Kidney (tissue), 14 donors: Measurements from ENCODE around the gene PTPA. TPM values are rescaled to one million over a fixed set of nuclear protein-coding genes. Genes with fewer than 3 reads are reported as not detected.

Experiments
- DNase-seq, 5 donors: peaks; one replicate each; pipeline ENCODE4 v3.0.0-alpha.2; 2013 to 2020
- FAIRE-seq: peaks from 2 replicates; lab custom pipeline; 2012; peaks lifted over from hg19 to GRCh38; lab: Jason Lieb, UNC
- H3K27ac ChIP-seq, 2 donors: one replicate each; pipeline ENCODE4 v1.7.0; 2013; ENCODE audit warnings: low read depth in 2 of 2, low read length in 2 of 2, inconsistent platforms in 1 of 2
- H3K27me3 ChIP-seq: one replicate; pipeline ENCODE4 v1.7.1; 2013; ENCODE audit warnings: low read length, inconsistent platforms; ENCODE audit not compliant: control insufficient read depth, insufficient read depth
- H3K36me3 ChIP-seq, 3 donors: one replicate each; pipeline versions ENCODE4 v1.7.0 to v1.7.1; 2013; ENCODE audit warnings: low read length in 3 of 3, control low read depth in 1 of 3, inconsistent platforms in 1 of 3; ENCODE audit not compliant: insufficient read depth in 3 of 3, control insufficient read depth in 2 of 3
- H3K4me1 ChIP-seq, 3 donors: one replicate each; pipeline versions ENCODE4 v1.7.0 to v1.7.1; 2013; ENCODE audit warnings: low read length in 3 of 3, inconsistent platforms in 1 of 3, low read depth in 1 of 3; ENCODE audit not compliant: control insufficient read depth in 2 of 3, insufficient read depth in 2 of 3
- H3K4me3 ChIP-seq, 3 donors: one replicate each; pipeline versions ENCODE4 v1.7.0 to v1.8.1; 2013; ENCODE audit warnings: low read length in 3 of 3, control low read depth in 1 of 3, inconsistent platforms in 1 of 3
- H3K9ac ChIP-seq, 3 donors: one replicate each; pipeline versions ENCODE4 v1.7.0 to v1.7.1; 2013; ENCODE audit warnings: low read length in 3 of 3, control low read depth in 1 of 3, inconsistent platforms in 1 of 3
- H3K9me3 ChIP-seq, 3 donors: one replicate each; pipeline versions ENCODE4 v1.7.0 to v1.7.1; 2013; ENCODE audit warnings: low read length in 3 of 3, control low read depth in 1 of 3, inconsistent platforms in 1 of 3; ENCODE audit not compliant: control insufficient read depth in 2 of 3, insufficient read depth in 1 of 3
- intact Hi-C: fragments of 100-400 bp; cut with DNase I; formaldehyde crosslinking; loops from one replicate; pipeline ENCODE4 v1.11.1; 2022
- polyA plus RNA-seq: library from polyadenylated mRNA; stranded (reverse); fragments of 350-450 nt; fragmentation: Illumina TruSeq; extraction: RNeasy Lipid Tissue Mini Kit (QIAGEN cat#74804); gene quantifications from one replicate; pipeline ENCODE4 v1.2.3, GENCODE V29; 2014; ENCODE audit warnings: low read depth, low replicate concordance; ENCODE audit not compliant: insufficient read depth
- total RNA-seq: library from RNA; stranded (reverse); fragmentation: NEBNext Ultra II Directional; extraction: Animal tissue kit (Norgen Biotek cat#: 25700); gene quantifications from one replicate; pipeline ENCODE4 v1.2.1, GENCODE V29; 2021
- TF ChIP-seq, protein P1 (sequence below): IDR thresholded peaks from 3 replicates; pipeline ENCODE4 v1.5.1; 2012; ENCODE audit warnings: mild to moderate bottlenecking, moderate library complexity, borderline replicate concordance; ENCODE audit not compliant: insufficient read depth; ENCODE audit errors: extremely low read depth
- donor health status: control.
- donor health status: control.
- donor health status: control.
- donor health status: control.
- donor health status: control.
- donor health status: DM: yes; HTN: yes; CAD: no.
- donor health status: Normal renal cell carcinoma (clear cell type).

Gene PTPA
- total and polyA plus RNA-seq, 2 donors from 2014 or later: 161 to 164 TPM

DNA sequence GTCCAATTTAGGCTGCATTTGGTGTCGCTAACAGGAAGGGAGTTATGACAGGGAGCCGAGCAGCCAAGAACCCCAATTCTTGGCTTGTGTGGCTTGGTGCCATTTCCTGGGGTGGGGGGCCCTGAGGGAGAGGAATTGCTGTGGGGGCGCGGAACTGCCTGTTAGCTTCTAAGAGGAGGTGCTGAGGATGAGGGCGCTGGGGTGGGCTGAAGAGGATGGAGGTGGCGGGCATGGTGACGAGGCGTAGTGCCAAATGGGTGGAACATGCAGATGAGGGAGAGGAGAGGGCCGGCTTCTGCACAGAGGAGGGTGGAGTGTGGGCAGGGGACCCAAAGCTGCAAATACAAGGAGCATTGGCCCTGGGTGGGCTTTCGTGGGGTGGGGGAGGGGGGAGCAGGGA lies 38.9 kb downstream of the PTPA start:
- DNase-seq (no peak), FAIRE-seq (no peak)
- no peaks in the 10 kb centered on the region for H3K9me3 ChIP-seq

DNA sequence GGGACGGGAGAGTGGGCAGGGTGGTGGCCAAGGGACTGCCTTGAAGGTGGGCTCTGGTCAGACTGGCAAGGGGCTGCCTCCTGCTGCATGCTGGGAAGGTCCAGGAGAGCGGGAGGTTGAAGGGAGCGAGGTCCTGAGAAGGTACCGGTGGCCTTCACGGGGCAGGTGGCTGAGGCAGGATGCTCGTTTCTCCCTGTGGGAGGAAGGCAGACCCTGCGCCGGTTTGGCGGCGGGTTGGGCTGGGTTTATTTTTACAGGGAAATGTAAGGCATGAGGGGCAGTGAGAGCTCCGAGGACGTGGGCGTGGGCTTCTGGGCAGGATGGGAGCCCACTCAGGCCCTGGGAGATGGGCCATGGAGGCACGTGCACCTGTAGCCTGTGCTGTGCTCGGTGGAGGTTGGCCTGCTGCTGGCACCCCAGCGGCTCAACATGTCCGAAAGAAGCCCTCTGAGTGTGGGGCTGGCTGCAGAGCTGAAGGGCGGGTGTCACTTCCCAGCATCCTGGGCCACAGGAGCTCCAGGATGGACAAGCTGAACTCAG lies 39.5 kb downstream of the PTPA start:
- Histone ChIP-seq H3K9ac (no peak overlapping the region), H3K4me1 (peaks cover 0 to 11% (median 10%) of the 10 kb centered on the region in 3 donors), H3K4me3 (no peak overlapping the region), H3K27ac (no peak overlapping the region), H3K9me3 (no peaks in the 10 kb centered on the region), H3K27me3 (no peaks in the 10 kb centered on the region), H3K36me3 (peaks cover 0 to 5% (median 0%) of the 10 kb centered on the region in 3 donors)
- intact Hi-C loops: no loop called here
- TF ChIP-seq, protein P1, sequence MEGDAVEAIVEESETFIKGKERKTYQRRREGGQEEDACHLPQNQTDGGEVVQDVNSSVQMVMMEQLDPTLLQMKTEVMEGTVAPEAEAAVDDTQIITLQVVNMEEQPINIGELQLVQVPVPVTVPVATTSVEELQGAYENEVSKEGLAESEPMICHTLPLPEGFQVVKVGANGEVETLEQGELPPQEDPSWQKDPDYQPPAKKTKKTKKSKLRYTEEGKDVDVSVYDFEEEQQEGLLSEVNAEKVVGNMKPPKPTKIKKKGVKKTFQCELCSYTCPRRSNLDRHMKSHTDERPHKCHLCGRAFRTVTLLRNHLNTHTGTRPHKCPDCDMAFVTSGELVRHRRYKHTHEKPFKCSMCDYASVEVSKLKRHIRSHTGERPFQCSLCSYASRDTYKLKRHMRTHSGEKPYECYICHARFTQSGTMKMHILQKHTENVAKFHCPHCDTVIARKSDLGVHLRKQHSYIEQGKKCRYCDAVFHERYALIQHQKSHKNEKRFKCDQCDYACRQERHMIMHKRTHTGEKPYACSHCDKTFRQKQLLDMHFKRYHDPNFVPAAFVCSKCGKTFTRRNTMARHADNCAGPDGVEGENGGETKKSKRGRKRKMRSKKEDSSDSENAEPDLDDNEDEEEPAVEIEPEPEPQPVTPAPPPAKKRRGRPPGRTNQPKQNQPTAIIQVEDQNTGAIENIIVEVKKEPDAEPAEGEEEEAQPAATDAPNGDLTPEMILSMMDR: no peak
- DNase-seq (no peak), FAIRE-seq (no peak)

More for the DNA sequence above, 38.9 kb downstream of the PTPA start:
- no peak overlapping the region for H3K27ac ChIP-seq
- H3K27me3 ChIP-seq: no peaks in the 10 kb centered on the region
- H3K4me1 ChIP-seq: peaks cover 0 to 17% (median 16%) of the 10 kb centered on the region in 3 donors
- H3K4me3 ChIP-seq: no peak overlapping the region
- intact Hi-C loops: no loop called here
- TF ChIP-seq, protein P1: no peak
- peaks cover 0 to 5% (median 0%) of the 10 kb centered on the region in 3 donors for H3K36me3 ChIP-seq
- H3K9ac ChIP-seq: no peak overlapping the region

DNA sequence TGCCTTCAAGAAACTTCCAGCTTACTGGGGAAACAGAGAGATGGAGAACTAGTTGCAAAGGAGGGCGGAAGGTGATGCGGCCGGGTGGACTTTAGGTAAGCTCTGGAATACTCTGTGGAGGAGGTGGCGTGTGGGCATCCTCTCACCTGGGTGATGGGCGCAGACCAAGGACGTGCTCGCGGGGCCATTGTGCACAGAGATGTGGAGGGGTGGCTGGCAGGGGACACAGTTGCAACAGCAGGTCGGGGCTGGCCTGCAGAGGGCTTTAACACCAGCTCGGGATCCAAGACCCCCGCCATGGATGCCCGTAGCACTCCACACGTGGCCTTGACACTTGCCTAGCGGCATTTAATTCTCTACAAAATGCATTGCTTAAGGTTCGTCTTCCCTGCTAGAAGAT lies 40.3 kb downstream of the PTPA start:
- no peak for FAIRE-seq
- no peak for DNase-seq
- Histone ChIP-seq H3K36me3 (peaks cover 0 to under 1% (median 0%) of the 10 kb centered on the region in 3 donors), H3K4me3 (no peak overlapping the region), H3K27me3 (no peaks in the 10 kb centered on the region), H3K4me1 (peaks cover 0 to 4% (median 3%) of the 10 kb centered on the region in 3 donors), H3K27ac (no peak overlapping the region), H3K9ac (no peak overlapping the region), H3K9me3 (no peaks in the 10 kb centered on the region)
- TF ChIP-seq, protein P1: no peak
- intact Hi-C loops: no loop called here
